ENCODE data around the gene CTSK. TPM values are rescaled to one million over a fixed set of nuclear protein-coding genes. Genes with fewer than 3 reads are reported as not detected.

Gene CTSK
- total and polyA plus RNA-seq, 2 of the 4 experiments (the other 2 are of a cell fraction), result 7.7 to 15.1 TPM

GRCh38 chr1:150804671-150805070 lies 3.4 kb downstream of the CTSK start:
- Histone ChIP-seq H4K91ac (ENCODE audit: insufficient read depth, low read depth, low read length) (no peak overlapping the region), H3K18ac (ENCODE audit: low read depth, low read length) (no peak overlapping the region), H2AFZ (replicated peaks; ENCODE audit: low read length, poor library complexity) (no peak overlapping the region), H3K27ac (ENCODE audit: insufficient read depth, low read length) (peak overlapping the region; percentile 47; the same call in 1 of the 2 replicates), H3K9ac (ENCODE audit: low read depth, low read length) (no peak overlapping the region), H3K4me1 (ENCODE audit: control insufficient read depth, insufficient read depth, low read length) (peaks cover 9% of the 10 kb centered on the region), H2BK15ac (ENCODE audit: low read depth, low read length) (no peak overlapping the region), H3K4me2 (ENCODE audit: low read depth, low read length) (no peak overlapping the region), H2BK5ac (ENCODE audit: low read depth, low read length, poor library complexity, severe bottlenecking) (no peak overlapping the region), H3K27me3 (ENCODE audit: control insufficient read depth, insufficient read depth, low read length) (no peaks in the 10 kb centered on the region), H3K9me1 (ENCODE audit: insufficient read depth, low read length) (peaks cover 3% of the 10 kb centered on the region; the same call in 1 of the 2 replicates), H3K79me1 (ENCODE audit: low read depth in 1 of 2, low read length in 2 of 2) (no peaks in the 10 kb centered on the region; a peak in 1 of 4 replicates), H3K36me3 (ENCODE audit: control insufficient read depth, insufficient read depth, low read length) (0 out of 2 replicates have a peak, but pooled peaks cover 1% of the 10 kb centered on the region), H2AK5ac (ENCODE audit: low read depth, low read length) (no peak overlapping the region), H4K5ac (ENCODE audit: low read depth, low read length) (no peak overlapping the region), H2BK20ac (ENCODE audit: low read depth, low read length) (no peak overlapping the region), H3K9me3 (ENCODE audit: control insufficient read depth, insufficient read depth, low read length) (no peaks in the 10 kb centered on the region), H2AK9ac (replicated peaks; ENCODE audit: low read depth, low read length, poor library complexity) (no peak overlapping the region), H4K8ac (ENCODE audit: low read depth in 2 of 2, low read length in 2 of 2) (no peak overlapping the region), H3K14ac (replicated peaks; ENCODE audit: low read depth, low read length) (no peak overlapping the region), H4K20me1 (ENCODE audit: insufficient read depth, low read length) (no peaks in the 10 kb centered on the region), H3K56ac (ENCODE audit: extremely low read depth, insufficient read depth, low read length) (no peak overlapping the region), H3K4ac (ENCODE audit: low read depth, low read length) (no peak overlapping the region), H3K4me3 (ENCODE audit: insufficient read depth, low read depth, low read length) (no peak overlapping the region), H2BK120ac (ENCODE audit: low read depth, low read length) (no peak overlapping the region), H3K23ac (ENCODE audit: low read depth, low read length) (no peak overlapping the region)
- intact Hi-C loops (cut with micrococcal nuclease) (no loop called here), dilution Hi-C loops (cut with HindIII; ENCODE audit: low sequenced_read_pairs, unreplicated experiment) (no loop called here), in situ Hi-C loops (cut with MboI; ENCODE audit: low sequenced_read_pairs) (loop anchor here (10.0 kb wide), 1 partner anchor 240 kb away; no protein-coding TSS in a partner anchor)
- ATAC-seq (ENCODE audit: low read depth) (peak; percentile 50), DNase-seq (peak; percentile 70)
- WGBS, 2 experiments (ENCODE audit: extremely low coverage in 2 of 2, insufficient read length in 1 of 2), result no CpG with 5 or more reads among the region's 3 CpGs
- CTCF ChIA-PET, result interaction anchor here (1.4 kb wide), 1 partner anchor 8 kb away, joined by 5 read pairs; no protein-coding TSS in a partner anchor
- POLR2A ChIA-PET (ENCODE audit: unreplicated experiment), result no interaction called here
- BruUV-seq (replicated peaks), result no TSS peak
- TF ChIP-seq BHLHE40 (IDR thresholded peaks at IDR 0.05; ENCODE audit: low read depth, low read length), result no peak
- TF ChIP-seq ELK1 (IDR thresholded peaks at IDR 0.05; ENCODE audit: borderline replicate concordance, low read depth, low read length), result no peak
- no peak for TF ChIP-seq NFE2L2 (IDR thresholded peaks at IDR 0.05; ENCODE audit: low read depth, low read length)
- no peak for TF ChIP-seq CEBPB (IDR thresholded peaks at IDR 0.05; ENCODE audit: low read depth, low read length)
- TF ChIP-seq MXI1 (IDR thresholded peaks at IDR 0.05; ENCODE audit: borderline replicate concordance, low read depth, low read length), result no peak
- no peak for TF ChIP-seq MAZ (IDR thresholded peaks at IDR 0.05; ENCODE audit: borderline replicate concordance, low read depth, low read length)
- no peak for TF ChIP-seq CTCF (conservative IDR thresholded peaks at IDR 0.05; ENCODE audit: low read depth, low read length)
- no peak for TF ChIP-seq CHD1 (IDR thresholded peaks at IDR 0.05; ENCODE audit: low read depth, low read length)
- no peak for TF ChIP-seq FOS (IDR thresholded peaks at IDR 0.05; ENCODE audit: low read depth, low read length)
- no peak for TF ChIP-seq USF2 (IDR thresholded peaks at IDR 0.05; ENCODE audit: low read depth, low read length)
- TF ChIP-seq POLR2A (IDR thresholded peaks at IDR 0.05; ENCODE audit: low read depth, low read length), result no peak
- TF ChIP-seq RCOR1 (IDR thresholded peaks at IDR 0.05; ENCODE audit: insufficient replicate concordance, low read length), result no peak
- no peak for TF ChIP-seq SMC3 (IDR thresholded peaks at IDR 0.05; ENCODE audit: low read depth, low read length)
- TF ChIP-seq RAD21 (IDR thresholded peaks at IDR 0.05; ENCODE audit: low read length), result no peak
- TF ChIP-seq RFX5 (IDR thresholded peaks at IDR 0.05; ENCODE audit: low read depth, low read length), result no peak

All from IMR-90 (cell line).